ENCODE measurements around the gene C2CD3. TPM values are rescaled to one million over a fixed set of nuclear protein-coding genes. Genes with fewer than 3 reads are reported as not detected.
"Not testable (repeated sequence)": the region's sequence is repeated elsewhere in the genome, so short reads cannot be mapped to it uniquely, and the experiment has no call there.

Gene C2CD3
- polyA plus RNA-seq, 3 donors = 4.8 to 10.0 (median 7.2) TPM

DNA sequence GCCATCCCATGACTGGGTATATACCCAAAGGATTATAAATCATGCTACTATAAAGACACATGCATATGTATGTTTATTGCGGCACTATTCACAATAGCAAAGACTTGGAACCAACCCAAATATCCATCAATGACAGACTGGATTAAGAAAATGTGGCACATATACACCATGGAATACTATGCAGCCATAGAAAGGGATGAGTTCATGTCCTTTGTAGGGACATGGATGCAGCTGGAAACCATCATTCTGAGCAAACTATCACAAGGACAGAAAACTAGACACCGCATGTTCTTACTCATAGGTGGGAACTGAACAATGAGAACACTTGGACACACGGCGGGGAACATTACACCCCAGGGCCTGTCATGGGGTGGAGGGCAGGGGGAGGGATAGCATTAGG lies 86.9 kb downstream of the C2CD3 start:
- WGBS, 3 donors = 97 to 99% (median 98%) methylated on average over 4 of the region's 4 CpGs
- H3K27ac ChIP-seq (ENCODE audit: low read depth, low read length) = not testable (repeated sequence)

DNA sequence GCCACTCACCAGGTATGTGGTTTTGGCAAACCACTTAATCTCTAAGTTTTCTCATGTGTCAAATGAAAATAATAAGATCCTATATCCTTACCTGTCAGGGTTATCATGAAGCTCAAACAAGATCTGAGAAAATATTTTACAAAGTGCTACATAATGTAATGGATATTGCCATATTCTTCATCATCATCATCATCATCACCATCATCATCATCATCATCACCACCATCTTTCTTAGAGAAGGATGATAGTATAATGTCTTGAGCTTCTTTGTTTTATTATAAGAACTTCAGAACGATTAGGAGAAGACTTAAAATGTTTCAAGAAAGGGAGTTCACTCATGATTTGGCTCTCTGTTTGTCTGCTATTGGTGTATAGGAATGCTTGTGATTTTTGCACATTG lies 89.4 kb downstream of the C2CD3 start:
- H3K27ac ChIP-seq (ENCODE audit: low read depth, low read length) = no peak overlapping the region
- WGBS, 3 donors = 84 to 93% (median 91%) methylated on average over 1 of the region's 1 CpG

DNA sequence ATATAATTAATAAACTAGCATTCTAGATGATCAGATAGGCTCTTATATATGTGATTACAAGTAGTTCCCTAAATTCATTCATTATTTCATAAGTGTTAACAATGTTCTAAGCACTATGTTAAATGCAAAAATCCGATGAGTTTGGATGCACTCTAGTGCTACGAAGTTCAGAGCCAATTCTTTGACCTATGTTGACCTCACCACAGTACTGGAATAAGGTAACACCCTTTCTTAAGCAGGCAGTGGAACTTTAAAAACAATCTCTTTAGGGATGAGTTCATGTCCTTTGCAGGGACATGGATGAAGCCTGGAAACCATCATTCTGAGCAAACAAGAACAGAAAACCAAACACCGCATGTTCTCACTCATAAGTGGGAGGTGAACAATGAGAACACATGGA lies 93.6 kb downstream of the C2CD3 start:
- 74 to 87% (median 75%) methylated on average over 3 of the region's 3 CpGs for WGBS, 3 donors

DNA sequence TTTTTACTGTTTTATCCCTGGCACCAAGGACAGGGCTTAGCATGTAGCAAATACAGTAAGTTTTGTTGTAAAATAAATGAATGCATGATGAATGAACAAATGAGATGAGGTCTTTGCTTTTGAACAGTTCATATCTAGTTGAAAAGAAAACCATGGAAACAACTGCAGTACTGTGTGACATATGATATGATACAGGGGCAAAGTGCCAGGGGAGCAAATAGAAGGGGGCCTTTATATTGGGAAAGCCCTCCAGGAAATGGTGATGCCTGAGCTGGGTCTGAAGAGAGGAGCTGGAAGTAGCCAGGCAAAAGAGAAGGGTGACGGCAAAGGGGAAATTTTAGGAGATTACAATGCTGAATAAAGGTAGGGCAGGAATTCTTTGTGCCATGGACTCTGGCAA lies 98.1 kb downstream of the C2CD3 start:
- whole genome bisulfite sequencing, 3 donors = 74 to 98% (median 97%) methylated on average over 1 of the region's 1 CpG
- no peak overlapping the region for H3K27ac ChIP-seq (ENCODE audit: low read depth, low read length)

More for the DNA sequence above, 93.6 kb downstream of the C2CD3 start:
- H3K27ac ChIP-seq (ENCODE audit: low read depth, low read length) = no peak overlapping the region

DNA sequence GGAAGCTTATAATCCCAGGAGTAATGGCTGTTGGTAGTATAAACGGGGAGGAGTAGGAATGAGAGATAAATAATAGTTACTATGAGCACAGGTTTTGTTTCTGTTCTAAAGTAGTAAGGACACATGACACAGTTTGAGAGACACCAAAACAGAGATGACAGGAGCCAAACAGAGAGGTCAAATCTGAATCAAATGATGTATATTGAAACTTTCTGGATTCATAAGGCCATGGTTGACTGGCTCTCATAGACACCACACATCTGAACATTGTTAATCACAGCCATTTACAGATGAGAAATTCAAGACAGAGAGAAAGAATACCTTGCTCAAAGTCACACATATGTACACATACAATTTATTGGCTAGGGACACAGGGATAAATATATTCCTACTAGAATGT lies 98.5 kb downstream of the C2CD3 start:
- WGBS, 3 donors = 66 to 84% (median 73%) methylated on average over 1 of the region's 1 CpG

DNA sequence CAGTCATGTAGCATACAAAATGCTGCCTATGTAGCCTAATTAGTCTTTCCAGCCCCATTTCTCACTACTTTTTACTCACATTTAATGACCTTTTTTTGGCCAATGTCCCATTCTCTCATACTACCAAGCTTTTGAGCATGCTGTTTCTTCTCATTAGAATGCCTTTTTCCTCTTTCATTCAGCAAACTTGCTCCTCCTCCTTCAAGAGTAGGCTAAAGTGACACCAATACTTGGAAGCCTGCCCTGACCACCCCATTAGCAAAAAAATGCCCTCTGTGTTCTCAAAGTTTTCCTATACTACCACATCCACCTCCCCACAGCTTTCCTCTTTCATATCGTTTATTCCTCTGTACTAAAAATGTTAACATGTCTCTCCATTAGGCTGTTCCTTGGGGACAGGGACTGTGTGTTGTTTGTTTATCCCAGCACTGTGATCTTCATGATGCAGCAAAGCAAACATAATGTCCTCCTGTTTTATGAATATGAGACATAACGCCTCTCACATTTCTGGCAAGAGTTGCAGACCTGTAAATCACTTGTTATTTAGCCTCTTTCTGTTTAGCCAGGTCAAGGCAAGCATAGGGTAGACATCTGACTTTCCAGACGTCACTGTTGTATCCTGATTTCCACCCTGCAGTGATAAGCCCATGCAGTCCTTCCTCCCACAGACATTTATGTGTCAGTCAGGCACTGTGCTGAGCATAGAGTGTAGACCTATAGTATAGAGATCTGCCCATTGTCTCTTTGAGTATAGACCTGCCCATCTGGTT lies 99.9 kb downstream of the C2CD3 start:
- 46 to 79% (median 70%) methylated on average over 3 of the region's 3 CpGs for WGBS, 3 donors
- H3K27ac ChIP-seq (ENCODE audit: low read depth, low read length) = no peak overlapping the region

More for the DNA sequence above, 98.5 kb downstream of the C2CD3 start:
- H3K27ac ChIP-seq (ENCODE audit: low read depth, low read length) = no peak overlapping the region

DNA sequence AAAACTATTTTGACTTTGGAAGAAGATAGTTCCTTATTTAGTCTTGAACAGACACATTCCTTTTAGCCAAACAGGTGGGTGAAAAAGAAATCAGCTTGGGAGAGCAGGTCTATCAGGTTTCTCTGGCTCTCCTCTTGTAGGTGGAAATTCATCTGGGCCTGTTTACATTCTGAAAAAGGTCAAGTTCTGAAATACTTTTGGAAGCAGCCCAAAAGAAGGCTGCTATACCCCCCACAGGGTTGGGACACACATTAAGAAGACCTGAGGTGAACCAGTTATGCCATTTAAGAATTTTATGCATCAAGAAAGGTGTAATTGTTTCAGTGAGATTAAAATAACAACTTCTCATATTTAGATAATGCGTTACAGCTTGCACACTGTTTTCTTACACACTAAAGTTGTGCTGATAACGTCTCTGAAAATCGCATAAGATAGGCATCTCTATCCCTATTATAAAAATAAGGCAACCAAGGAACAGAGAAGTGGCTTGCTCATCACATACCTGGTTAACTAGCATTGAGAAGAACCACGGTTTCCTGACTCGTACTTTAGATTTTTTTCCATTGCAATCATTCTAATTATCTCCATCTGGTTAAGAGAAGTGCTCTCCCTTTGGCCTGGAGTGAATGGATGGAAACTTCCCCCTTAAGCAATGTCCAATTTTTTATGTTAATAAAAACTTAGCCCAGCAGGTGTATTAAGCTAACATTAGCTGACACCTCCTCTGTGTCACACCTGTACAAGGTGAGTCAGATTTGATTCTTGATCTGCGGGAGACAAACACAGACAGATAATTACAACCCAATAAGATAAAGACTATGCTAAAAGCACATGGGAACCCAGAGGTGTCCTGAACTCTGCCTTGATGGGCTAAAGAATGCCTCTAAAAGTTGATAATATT lies 101.4 kb downstream of the C2CD3 start:
- WGBS, 3 donors = 36 to 94% (median 88%) methylated on average over 6 of the region's 6 CpGs
- no peak overlapping the region for H3K27ac ChIP-seq (ENCODE audit: low read depth, low read length)

DNA sequence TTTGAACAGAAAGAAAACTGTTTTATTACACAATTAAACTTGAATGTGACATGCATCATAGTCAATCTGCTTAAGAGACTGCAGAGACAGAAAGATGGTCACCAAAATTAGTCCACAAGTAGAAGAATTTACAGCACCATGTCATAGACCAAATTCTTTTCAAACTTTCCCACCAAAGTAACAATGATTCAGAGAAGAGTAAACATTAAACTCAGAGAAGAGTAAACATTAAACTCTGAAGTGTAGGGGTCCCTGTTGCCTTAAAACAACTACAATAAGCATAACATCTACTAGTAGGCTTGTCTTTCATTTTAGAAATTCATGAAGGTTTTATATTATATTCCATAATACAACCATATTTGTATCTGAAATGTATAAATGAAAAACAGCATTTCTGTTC lies 104.1 kb downstream of the C2CD3 start:
- H3K27ac ChIP-seq (ENCODE audit: low read depth, low read length) = not testable (repeated sequence)

DNA sequence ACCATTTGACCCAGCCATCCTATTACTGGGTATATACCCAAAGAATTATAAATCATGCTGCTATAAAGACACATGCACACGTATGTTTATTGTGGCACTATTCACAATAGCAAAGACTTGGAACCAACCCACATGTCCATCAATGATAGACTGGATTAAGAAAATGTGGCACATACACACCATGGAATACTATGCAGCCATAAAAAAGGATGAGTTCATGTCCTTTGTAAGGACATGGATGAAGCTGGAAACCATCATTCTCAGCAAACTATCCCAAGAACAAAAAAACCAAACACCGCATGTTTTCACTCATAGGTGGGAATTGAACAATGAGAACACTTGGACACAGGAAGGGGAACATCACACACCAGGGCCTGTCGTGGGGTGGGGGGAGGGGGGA lies 105.3 kb downstream of the C2CD3 start:
- 84 to 93% (median 86%) methylated on average over 2 to 3 of the region's 3 CpGs for WGBS, 3 donors
- not testable (repeated sequence) for H3K27ac ChIP-seq (ENCODE audit: low read depth, low read length)

DNA sequence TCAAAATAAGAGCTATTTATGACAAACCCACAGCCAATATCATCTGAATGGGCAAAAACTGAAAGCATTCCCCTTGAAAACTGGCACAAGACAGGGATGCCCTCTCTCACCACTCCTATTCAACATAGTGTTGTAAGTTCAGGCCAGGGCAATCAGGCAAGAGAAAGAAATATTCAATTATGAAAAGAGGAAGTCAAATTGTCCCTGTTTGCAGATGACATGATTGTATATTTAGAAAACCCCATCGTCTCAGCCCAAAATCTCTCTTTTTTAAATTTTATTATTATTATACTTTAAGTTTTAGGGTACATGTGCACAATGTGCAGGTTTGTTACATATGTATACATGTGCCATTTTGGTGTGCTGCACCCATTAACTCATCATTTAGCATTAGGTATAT lies 107.2 kb downstream of the C2CD3 start:
- 68 to 91% (median 69%) methylated on average over 1 of the region's 1 CpG for WGBS, 3 donors
- not testable (repeated sequence) for H3K27ac ChIP-seq (ENCODE audit: low read depth, low read length)

DNA sequence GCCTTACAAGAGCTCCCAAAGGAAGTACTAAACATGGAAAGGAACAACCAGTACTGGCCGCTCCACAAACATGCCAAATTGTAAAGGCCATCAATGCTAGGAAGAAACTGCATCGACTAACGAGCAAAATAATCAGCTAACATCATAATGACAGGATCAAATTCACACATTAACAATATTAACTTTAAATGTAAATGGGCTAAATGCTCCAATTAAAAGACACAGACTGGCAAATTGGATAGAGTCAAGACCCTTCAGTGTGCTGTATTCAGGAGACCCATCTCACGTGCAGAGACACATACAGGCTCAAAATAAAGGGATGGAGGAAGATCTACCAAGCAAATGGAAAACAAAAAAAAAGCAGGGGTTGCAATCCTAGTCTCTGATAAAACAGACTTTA lies 109.2 kb downstream of the C2CD3 start:
- WGBS, 3 donors = 97 to 98% (median 98%) methylated on average over 4 of the region's 4 CpGs

DNA sequence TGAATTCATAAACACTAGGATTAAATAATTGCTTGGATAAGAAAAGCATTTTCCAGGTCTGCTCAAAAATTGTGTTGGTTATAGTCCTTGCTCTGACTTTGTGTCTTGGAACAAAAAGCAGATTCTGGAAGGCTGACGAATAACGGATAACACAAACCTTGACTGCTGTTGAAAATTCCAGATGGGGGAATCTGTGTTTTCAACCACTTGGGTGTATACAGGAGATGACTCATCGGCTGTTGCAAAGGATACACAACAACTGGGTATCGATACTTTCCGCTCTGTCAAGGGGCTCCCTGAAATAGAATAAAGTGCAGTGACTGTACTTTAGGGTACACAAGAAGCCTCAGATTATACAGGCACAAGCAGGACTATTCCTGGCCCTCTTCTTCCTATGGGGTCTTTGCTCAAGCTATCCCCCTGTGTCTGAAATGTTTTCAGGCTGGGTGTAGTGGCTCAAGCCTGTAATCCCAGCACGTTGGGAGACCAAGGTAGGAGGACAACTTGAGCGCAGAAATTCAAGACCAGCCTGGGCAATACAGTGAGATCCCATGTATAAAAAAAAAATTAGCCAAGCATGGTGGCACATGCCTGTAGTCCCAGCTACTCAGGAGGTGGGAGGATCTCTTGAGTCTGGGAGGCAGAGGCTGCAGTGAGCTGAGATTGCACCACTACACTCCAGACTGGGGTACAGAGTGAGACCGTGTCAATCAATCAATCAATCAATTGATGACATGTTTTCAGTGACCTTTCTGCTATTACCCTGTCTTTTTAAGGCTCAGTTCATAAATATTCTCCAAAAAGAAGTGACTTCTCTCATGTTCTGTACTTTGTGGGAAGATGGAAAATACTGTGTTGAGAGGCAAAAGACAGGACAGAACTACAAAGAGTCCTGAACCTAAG lies 113.3 kb downstream of the C2CD3 start:
- 77 to 95% (median 83%) methylated on average over 8 of the region's 8 CpGs for WGBS, 3 donors
- no peak overlapping the region for H3K27ac ChIP-seq (ENCODE audit: low read depth, low read length)

More for the DNA sequence above, 109.2 kb downstream of the C2CD3 start:
- H3K27ac ChIP-seq (ENCODE audit: low read depth, low read length) = not testable (repeated sequence)

DNA sequence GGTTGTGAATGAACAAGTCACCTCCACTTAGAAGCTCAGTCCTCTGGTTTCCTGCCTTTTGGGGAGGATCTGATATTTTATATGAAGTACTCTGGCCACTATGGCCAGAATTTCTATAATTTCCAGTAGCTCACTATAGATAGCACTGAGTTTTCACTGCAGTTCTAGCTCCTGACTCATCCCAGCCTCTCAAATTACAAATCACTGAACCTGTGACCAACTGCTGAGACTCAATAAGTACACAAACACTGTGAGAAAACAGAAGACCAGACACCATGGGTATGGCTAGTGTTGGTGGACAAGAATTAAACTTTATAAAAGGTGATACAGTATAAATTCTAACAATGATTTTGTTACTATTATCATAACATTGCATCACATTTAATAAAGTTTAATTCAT lies 114.9 kb downstream of the C2CD3 start:
- H3K27ac ChIP-seq (ENCODE audit: low read depth, low read length) = no peak overlapping the region

DNA sequence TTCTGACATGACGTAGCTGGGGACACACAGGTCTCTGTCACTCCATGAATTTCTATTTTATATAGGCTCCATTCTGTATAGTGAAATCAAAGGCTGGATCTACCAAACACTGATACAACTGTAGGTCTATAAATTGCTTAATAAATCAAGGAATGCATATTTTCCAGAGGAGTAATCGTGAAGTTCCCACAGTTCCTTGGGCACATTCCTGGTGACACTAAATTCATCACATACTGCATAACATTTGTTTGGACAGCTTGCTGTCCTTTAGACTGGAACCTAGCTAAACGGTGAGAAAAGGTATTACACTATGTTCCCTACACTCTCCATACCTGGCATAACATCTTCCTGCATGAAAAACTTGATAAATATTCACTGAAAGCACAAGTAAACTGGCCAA lies 120.3 kb downstream of the C2CD3 start:
- WGBS, 3 donors = 89 to 96% (median 94%) methylated on average over 3 of the region's 3 CpGs
- no peak overlapping the region for H3K27ac ChIP-seq (ENCODE audit: low read depth, low read length)

DNA sequence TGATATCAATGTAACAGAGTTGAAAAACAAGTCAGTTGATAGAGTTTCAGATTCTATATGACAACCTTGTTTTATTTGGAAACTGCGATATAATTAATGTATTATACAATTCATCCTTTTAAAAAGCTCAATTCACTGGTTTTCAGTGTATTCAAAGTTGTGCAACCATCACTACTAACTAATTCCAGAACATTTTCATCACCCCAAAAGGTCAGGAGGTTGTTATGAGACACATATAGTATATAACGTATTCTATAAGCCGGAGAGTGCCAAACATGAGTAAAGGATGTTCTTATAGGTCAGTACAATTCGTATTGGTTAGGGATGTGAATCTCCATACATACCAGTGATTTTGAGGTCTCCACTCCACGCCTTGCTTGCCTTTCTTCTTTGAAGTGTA lies 121.8 kb downstream of the C2CD3 start:
- H3K27ac ChIP-seq (ENCODE audit: low read depth, low read length) = no peak overlapping the region
- 93 to 97% (median 94%) methylated on average over 5 of the region's 5 CpGs for WGBS, 3 donors

DNA sequence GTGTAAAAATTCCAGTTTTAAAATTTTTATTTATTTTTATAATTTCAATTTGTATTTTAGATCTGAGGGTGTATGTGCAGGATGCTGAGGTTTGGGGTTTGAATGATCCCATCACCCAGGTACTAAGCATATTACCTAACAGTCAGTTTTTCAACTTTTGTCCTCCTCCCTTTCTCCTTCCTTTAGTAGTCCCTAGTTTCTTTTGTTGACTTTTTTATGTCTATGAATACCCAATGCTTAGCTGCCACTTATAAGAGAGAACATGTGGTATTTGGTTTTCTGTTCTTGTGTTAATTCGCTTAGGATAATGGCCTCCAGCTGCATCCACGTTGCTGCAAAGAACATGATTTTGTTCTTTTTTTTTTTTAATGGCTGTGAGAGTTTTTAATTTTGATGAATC lies 126.3 kb downstream of the C2CD3 start:
- 85 to 90% (median 87%) methylated on average over 2 of the region's 2 CpGs for WGBS, 3 donors
- no peak overlapping the region for H3K27ac ChIP-seq (ENCODE audit: low read depth, low read length)

DNA sequence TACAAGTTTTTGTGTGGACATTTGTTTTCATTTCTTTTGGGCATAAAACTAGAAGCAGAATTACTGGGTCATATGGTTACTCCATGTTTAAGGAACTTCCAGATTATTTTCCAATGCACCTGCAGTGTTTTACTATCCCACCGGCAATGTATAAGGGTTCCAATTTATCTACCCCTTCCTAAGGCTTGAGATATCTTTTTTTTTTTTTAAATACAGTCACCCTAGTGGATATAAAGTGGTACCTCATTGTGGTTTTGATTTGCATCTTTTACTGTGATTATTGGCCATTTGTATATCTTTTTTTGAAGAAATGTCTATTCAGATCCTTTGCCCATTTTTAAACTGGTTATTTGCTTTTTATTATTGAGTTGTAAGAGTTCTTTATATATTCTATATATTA lies 127.4 kb downstream of the C2CD3 start:
- WGBS, 3 donors = 98 to 100% (median 100%) methylated on average over 1 of the region's 1 CpG
- H3K27ac ChIP-seq (ENCODE audit: low read depth, low read length) = no peak overlapping the region

DNA sequence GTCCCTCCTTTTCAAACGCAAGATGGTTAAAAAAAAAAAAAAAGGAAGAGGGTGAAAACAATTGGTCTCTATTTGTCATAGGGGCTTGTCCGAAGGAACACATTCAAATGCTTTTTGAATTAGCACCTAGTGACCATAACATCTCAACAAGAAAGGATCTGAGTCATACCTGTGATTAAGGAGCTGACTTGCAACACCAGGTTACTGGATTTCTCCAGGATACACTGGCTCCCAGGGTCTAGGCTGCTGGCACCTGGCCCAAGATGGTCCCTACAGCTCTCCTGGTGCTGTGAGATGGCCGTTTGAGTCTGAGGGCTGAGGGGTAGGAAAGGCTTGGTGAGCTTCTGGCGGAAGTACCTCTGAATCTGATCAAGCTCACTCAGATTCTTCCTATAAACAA lies 133.5 kb downstream of the C2CD3 start:
- H3K27ac ChIP-seq (ENCODE audit: low read depth, low read length) = no peak overlapping the region
- WGBS, 3 donors = 91 to 93% (median 92%) methylated on average over 4 of the region's 4 CpGs

DNA sequence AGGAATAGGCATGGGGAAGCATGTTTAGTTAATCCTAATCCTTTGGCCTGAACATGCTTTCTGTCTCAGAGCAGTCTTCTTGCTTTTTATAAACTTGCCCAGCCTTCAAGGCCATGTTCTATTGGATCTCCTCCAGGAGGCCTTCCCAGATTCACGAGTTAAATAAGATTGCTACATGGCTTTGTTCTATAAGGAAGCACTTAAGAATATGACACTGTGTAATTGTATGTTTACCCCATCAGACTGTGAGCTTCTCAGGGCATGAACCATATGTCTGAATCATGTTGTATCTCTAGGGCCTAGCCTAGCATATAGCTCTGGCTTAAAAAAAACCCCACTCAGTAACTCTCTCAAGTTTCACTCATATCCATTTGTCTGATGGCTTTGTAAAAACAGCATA lies 135.5 kb downstream of the C2CD3 start:
- 29 to 86% (median 77%) methylated on average over 1 of the region's 1 CpG for WGBS, 3 donors
- no peak overlapping the region for H3K27ac ChIP-seq (ENCODE audit: low read depth, low read length)
